MM.1S (cell line): ENCODE measurements around the gene ITSN2.

ENCODE experiments used
- DNase-seq: peaks from one replicate; pipeline ENCODE4 v3.0.0-alpha.2; 2015
- H2AFZ ChIP-seq: fragments of 300-600 bp; sonication (generic); 2 replicates; pipeline ENCODE4 v1.6.0; 2016; ENCODE audit warnings: antibody characterized with exemption, low read length
- H3F3A ChIP-seq: fragments of 300-600 bp; sonication (generic); 2 replicates; pipeline ENCODE4 v1.6.1; 2016; ENCODE audit warnings: mild to moderate bottlenecking, antibody characterized with exemption, low read length, moderate library complexity, mixed read lengths; ENCODE audit not compliant: insufficient read depth
- H3K27ac ChIP-seq: fragments of 300-600 bp; sonication (generic); 2 replicates; pipeline ENCODE4 v1.5.1; 2016; ENCODE audit warnings: mild to moderate bottlenecking, low read length
- H3K27me3 ChIP-seq: fragments of 300-600 bp; sonication (generic); replicated peaks from 2 replicates; pipeline ENCODE4 v1.6.0; 2016; ENCODE audit warnings: low read length; ENCODE audit not compliant: insufficient read depth
- H3K36me3 ChIP-seq: fragments of 300-600 bp; sonication (generic); replicated peaks from 2 replicates; pipeline ENCODE4 v1.6.1; 2016; ENCODE audit warnings: mild to moderate bottlenecking, low read length, mixed read lengths; ENCODE audit not compliant: insufficient read depth
- H3K4me1 ChIP-seq: fragments of 300-600 bp; sonication (generic); 2 replicates; pipeline ENCODE4 v1.6.1; 2016; ENCODE audit warnings: low read length, mixed read lengths
- H3K4me2 ChIP-seq: fragments of 300-600 bp; sonication (generic); 2 replicates; pipeline ENCODE4 v1.6.0; 2016; ENCODE audit warnings: low read depth, low read length
- H3K4me3 ChIP-seq: fragments of 300-600 bp; sonication (generic); 2 replicates; pipeline ENCODE4 v1.5.1; 2016; ENCODE audit warnings: low read length, mixed read lengths
- H3K79me2 ChIP-seq: fragments of 300-600 bp; sonication (generic); 2 replicates; pipeline ENCODE4 v1.6.1; 2016; ENCODE audit warnings: mixed run types, low read length, mixed read lengths
- H3K9ac ChIP-seq: fragments of 300-600 bp; sonication (generic); 2 replicates; pipeline ENCODE4 v1.6.1; 2016; ENCODE audit warnings: low read length, mixed read lengths
- H3K9me2 ChIP-seq: fragments of 300-600 bp; sonication (generic); replicated peaks from 2 replicates; pipeline ENCODE4 v1.6.1; 2016; ENCODE audit warnings: mild to moderate bottlenecking, low read length, mixed read lengths; ENCODE audit not compliant: insufficient read depth
- H3K9me3 ChIP-seq: fragments of 300-600 bp; sonication (generic); replicated peaks from 2 replicates; pipeline ENCODE4 v1.6.1; 2016; ENCODE audit warnings: mild to moderate bottlenecking, low read length, mixed read lengths; ENCODE audit not compliant: insufficient read depth
- H4K20me1 ChIP-seq: fragments of 300-600 bp; sonication (generic); 2 replicates; pipeline ENCODE4 v1.6.1; 2016; ENCODE audit warnings: mild to moderate bottlenecking, low read length, moderate library complexity, mixed read lengths; ENCODE audit not compliant: insufficient read depth
- EZH2 ChIP-seq: fragments of 300-600 bp; sonication (generic); optimal IDR thresholded peaks from 2 replicates; pipeline ENCODE3; 2017; ENCODE audit warnings: low read depth, mild to moderate bottlenecking, antibody characterized with exemption, low read length, mixed read lengths
- EZH2phosphoT487 ChIP-seq: fragments of 300-600 bp; sonication (generic); IDR thresholded peaks from 2 replicates; pipeline ENCODE4 v1.6.1; 2018; ENCODE audit warnings: antibody characterized with exemption, low read length
- TF ChIP-seq, protein P1 (sequence below): fragments of 300-600 bp; sonication (generic); IDR thresholded peaks from 2 replicates; pipeline ENCODE4 v1.5.1; 2016; ENCODE audit warnings: antibody characterized with exemption, low read length, mixed read lengths

Gene ITSN2

DNA sequence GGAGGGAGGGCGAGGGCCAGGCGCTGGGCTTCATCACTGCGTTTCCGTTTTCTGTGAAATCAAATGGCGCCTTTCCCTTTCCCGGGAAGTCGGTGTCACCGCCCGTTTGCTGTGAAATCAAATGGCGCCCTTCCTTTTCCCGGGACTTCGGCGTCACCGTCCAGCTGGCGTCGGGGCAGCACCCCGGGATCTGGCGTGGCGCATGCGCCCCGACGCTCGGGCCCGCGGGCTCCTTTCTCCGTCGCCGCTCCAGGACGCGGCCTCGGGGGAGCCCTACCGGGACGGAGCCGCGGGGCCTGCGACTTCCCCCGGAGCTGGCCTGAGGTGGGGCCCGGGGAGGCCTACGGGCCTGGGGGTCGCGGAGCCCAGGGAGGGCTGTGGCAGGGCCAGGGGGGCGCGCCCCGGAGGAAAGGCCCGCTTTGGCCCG, 185.5 kb downstream of the ITSN2 start, which contains the start of gene FAM228A:
Gene FAM228A, plus strand, starts transcription at position 203 of the 427 bp plus-strand sequence. CDS start 428 bp downstream, outside the sequence.
- Histone ChIP-seq H3K27ac (no peak within 1 kb of the TSS), H2AFZ (no peak within 1 kb of the TSS), H3F3A (no peaks in the 10 kb centered on the region), H3K9me2 (no peaks in the 10 kb centered on the region), H4K20me1 (no peaks in the 10 kb centered on the region), H3K9ac (no peak within 1 kb of the TSS), H3K79me2 (no peaks in the 10 kb centered on the region), H3K4me3 (no peak within 1 kb of the TSS), H3K27me3 (no peaks in the 10 kb centered on the region), H3K4me2 (no peak within 1 kb of the TSS), H3K36me3 (no peaks in the 10 kb centered on the region), H3K9me3 (no peaks in the 10 kb centered on the region), H3K4me1 (no peaks in the 10 kb centered on the region)
- DNase-seq, result no peak
- TF ChIP-seq, protein P1, sequence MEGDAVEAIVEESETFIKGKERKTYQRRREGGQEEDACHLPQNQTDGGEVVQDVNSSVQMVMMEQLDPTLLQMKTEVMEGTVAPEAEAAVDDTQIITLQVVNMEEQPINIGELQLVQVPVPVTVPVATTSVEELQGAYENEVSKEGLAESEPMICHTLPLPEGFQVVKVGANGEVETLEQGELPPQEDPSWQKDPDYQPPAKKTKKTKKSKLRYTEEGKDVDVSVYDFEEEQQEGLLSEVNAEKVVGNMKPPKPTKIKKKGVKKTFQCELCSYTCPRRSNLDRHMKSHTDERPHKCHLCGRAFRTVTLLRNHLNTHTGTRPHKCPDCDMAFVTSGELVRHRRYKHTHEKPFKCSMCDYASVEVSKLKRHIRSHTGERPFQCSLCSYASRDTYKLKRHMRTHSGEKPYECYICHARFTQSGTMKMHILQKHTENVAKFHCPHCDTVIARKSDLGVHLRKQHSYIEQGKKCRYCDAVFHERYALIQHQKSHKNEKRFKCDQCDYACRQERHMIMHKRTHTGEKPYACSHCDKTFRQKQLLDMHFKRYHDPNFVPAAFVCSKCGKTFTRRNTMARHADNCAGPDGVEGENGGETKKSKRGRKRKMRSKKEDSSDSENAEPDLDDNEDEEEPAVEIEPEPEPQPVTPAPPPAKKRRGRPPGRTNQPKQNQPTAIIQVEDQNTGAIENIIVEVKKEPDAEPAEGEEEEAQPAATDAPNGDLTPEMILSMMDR, result no peak
- TF ChIP-seq EZH2, result no peak
- no peak for TF ChIP-seq EZH2phosphoT487

DNA sequence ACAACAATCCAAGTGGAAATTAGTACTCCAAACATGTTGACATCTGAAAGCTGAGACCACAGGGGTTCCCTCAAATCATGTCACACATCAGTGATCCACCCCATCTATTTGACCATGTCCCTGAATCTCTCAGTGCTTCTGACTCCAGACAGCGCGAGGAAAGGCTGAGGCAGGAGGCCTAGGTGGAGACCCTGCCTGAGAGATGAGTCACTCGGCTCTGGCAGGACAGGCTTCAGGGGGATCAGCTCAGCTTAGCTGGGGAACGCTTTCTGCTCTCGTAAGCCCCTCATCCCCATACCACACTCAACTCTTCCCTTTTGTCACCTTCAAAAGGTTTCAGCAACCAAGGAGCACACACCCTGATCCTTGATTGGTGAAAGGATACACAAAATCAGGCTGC, 191.3 kb downstream of the ITSN2 start:
- Histone ChIP-seq H3K27ac (no peak overlapping the region), H3F3A (no peaks in the 10 kb centered on the region), H3K27me3 (no peaks in the 10 kb centered on the region), H3K79me2 (no peaks in the 10 kb centered on the region), H3K4me3 (no peak overlapping the region), H3K36me3 (no peaks in the 10 kb centered on the region), H2AFZ (no peak overlapping the region), H3K9ac (no peak overlapping the region), H3K4me1 (no peaks in the 10 kb centered on the region), H3K9me3 (no peaks in the 10 kb centered on the region), H4K20me1 (no peaks in the 10 kb centered on the region), H3K4me2 (no peak overlapping the region), H3K9me2 (no peaks in the 10 kb centered on the region)
- TF ChIP-seq, protein P1, result no peak
- DNase-seq, result no peak

DNA sequence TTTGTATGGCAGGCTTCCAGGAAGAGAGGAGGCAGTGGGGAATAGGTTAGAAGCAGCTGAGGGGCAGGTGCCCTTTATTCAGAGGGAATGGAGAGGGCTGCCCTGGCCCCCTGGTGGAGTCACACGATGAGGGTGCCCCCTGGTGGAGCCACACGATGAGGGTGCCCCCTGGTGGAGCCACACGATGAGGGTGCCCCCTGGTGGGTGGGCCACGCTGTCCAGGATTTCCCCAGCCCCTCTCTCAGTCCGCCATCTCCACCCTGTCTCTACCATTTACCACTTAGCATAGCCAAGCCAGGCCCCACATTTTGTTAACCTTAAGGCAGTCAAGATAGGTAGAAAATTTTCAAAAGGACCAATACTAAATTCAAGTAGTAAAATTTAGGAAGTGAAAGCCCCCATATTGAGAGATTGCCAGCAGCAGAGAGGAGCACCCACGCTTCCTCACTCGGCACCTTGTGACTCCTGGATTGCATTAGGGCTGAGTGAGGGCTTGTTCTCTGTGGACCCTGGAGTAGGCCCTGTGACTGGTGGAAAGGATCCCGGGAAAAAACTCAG, 195.8 kb downstream of the ITSN2 start:
- peak; percentile 38 for DNase-seq
- no peaks in the 10 kb centered on the region for H3K4me1 ChIP-seq
- no peaks in the 10 kb centered on the region for H3K27me3 ChIP-seq
- no peak overlapping the region for H3K4me3 ChIP-seq
- no peaks in the 10 kb centered on the region for H3K36me3 ChIP-seq
- no peaks in the 10 kb centered on the region for H3K9me2 ChIP-seq
- H3K27ac ChIP-seq, result no peak overlapping the region
- no peaks in the 10 kb centered on the region for H3K9me3 ChIP-seq
- no peak for TF ChIP-seq EZH2
- TF ChIP-seq, protein P1, result peak; percentile 98
- no peaks in the 10 kb centered on the region for H3K79me2 ChIP-seq
- no peaks in the 10 kb centered on the region for H3F3A ChIP-seq
- peak overlapping the region; percentile 31; the same call in 1 of the 2 replicates for H3K4me2 ChIP-seq
- H2AFZ ChIP-seq, result peak overlapping the region; percentile 53
- H3K9ac ChIP-seq, result no peak overlapping the region
- H4K20me1 ChIP-seq, result no peaks in the 10 kb centered on the region
